GM13976 (cell line): ENCODE data around the gene HTR3C.
"Not testable (repeated sequence)": the region's sequence is repeated elsewhere in the genome, so short reads cannot be mapped to it uniquely, and the experiment has no call there.

Experiments
- DNase-seq: peaks from one replicate; pipeline ENCODE4 v3.0.0; 2012; ENCODE audit warnings: low spot score
- CTCF ChIP-seq: IDR thresholded peaks from 2 replicates; pipeline ENCODE4 v1.5.1; 2012; ENCODE audit warnings: borderline replicate concordance, mild to moderate bottlenecking; ENCODE audit not compliant: insufficient read depth; ENCODE audit errors: extremely low read depth, missing control alignments, control extremely low read depth
- in situ Hi-C: fragments of 300-500 bp; cut with MboI; formaldehyde crosslinking; loops from one replicate; pipeline ENCODE4 v1.12.0; 2022; ENCODE audit warnings: low sequenced_read_pairs, mixed read lengths, inconsistent platforms; ENCODE audit not compliant: unreplicated experiment

Gene HTR3C

DNA sequence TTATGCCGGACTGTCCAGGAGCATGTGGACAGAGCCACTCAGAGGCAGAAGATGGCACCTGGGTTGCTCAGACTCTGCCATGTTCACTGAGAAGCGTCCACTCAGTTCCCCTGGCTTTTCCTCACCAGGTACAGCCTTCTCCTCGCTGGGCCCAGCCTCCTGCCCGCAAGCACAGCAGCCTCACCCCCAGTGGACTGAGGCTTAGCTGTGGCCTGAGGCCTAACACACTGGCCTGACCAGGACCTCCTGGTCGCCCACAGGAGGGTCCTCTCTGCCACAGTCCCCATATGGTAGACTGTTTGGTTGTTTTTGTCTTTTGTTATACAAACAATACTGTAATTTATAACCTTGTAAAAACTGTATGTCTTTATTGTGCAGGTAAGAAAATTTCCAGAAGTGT is 15.5 kb downstream of the HTR3C start:
- TF ChIP-seq CTCF: no peak
- in situ Hi-C loops: no loop called here
- no peak for DNase-seq

GRCh38 chr3:184071142-184071541 is 18.3 kb downstream of the HTR3C start:
- DNase-seq, in situ Hi-C loops: not testable (repeated sequence)

DNA sequence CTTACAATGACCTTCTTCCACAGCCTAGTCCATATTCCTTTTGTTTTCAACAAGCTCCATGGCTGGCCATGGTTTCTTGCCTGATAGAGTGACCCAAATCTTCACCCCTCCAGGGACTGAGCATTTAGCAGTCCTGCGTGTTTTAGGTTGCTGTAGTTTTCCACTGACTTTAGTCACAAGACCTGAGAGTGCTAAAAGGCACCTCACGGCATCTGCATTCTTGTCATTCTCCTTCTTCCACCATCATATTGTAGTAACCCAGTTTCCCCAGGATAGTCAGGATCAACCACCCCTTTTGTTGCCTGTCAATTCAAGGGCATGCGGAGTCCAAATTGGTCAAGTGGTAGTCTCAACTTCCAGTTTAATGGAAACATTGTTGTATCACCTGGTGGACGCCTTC is 20.8 kb downstream of the HTR3C start:
- DNase-seq: no peak
- no peak for TF ChIP-seq CTCF
- in situ Hi-C loops: no loop called here

- in situ Hi-C loops: no loop called here
- no peak for DNase-seq
- no peak for TF ChIP-seq CTCF
Measured at GRCh38 chr3:184075901-184076300, 23.1 kb downstream of the HTR3C start.

DNA sequence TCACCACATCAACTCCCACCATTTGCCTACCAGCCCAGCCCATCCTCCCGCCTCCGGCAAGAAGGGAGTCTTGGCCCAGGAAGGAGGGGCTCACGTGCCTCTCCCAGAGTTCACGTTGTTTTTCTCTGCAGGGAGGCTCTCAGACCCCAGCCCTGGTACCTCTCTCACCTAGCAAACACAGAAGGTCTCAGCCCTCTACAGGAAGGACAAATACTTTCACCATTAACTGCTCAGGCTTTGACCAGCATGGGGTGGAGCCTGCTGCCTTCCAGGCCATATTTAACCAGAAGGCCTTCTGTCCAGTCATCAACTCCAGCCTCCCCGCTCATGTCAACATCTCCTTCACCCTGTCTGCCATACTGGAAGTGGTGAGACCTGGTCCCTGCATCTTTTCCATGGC is 25.0 kb downstream of the HTR3C start:
- DNase-seq: no peak
- in situ Hi-C loops: no loop called here
- TF ChIP-seq CTCF: no peak

DNA sequence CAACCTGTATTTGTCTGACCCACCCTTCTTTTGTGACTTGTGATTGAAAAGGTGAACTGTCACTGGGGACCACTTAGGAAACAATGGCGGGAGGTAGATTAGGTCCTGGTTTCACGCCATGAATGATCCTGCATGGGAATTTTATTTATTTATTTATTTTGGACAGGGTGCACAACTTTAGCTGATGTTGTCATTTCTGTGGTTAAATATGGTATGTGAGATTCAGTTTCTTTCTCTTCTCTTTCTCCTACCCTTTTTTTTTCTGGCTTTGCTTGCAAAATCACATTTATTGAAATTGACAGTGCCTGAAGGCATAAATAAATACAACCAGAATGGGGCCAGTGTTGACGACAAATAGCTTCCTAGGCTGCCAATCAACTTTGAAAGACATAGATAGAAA is 26.0 kb downstream of the HTR3C start:
- DNase-seq: no peak
- in situ Hi-C loops: no loop called here
- TF ChIP-seq CTCF: no peak

DNA sequence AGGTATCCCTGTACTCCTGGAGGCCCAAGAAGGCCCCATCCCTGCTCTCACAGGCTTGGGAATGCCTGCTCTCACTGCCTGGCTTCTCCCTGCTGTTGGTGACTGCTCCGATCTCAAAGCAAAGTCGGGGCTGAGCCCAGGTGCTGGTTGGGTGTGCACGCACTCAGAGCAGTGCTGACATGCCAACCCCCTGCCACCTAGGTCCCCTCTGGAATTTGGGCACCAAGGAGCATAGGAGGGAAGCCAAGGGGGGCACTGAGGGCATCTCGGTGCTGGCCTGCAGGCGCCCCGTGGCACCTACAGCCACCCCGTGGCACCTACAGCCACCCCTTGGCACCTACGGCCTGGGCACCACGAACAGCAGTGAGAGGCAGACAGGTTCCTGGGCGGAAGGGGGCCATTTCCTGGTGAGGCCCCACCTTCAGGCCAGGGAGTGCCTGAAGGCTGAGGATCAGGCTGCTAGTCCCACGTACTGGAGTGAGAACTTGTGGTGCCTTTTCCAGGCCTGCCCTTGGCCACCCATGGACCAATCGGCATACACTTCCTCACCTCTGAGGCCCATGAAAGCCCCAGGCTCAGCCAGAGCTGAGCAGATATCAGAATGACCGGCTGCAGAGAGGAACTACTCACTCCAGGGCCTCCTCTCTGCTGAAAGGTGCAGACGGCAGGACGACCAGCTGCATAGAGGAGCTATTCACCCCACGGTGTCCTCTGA is 28.4 kb downstream of the HTR3C start:
- no peak for TF ChIP-seq CTCF
- DNase-seq: no peak
- in situ Hi-C loops: no loop called here
